Colonic mucosa (tissue), 4 donors: Measurements from ENCODE around the gene PDE4D. TPM values are rescaled to one million over a fixed set of nuclear protein-coding genes. Genes with fewer than 3 reads are reported as not detected.

ENCODE experiments used
- DNase-seq: peaks from one replicate; pipeline ENCODE4 v3.0.0-alpha.2; 2020
- H3K27ac ChIP-seq: fragments of 200-600 bp; one replicate; pipeline ENCODE4 v1.8.0; 2021
- H3K27me3 ChIP-seq: fragments of 200-600 bp; one replicate; pipeline ENCODE4 v1.8.0; 2021
- H3K36me3 ChIP-seq: fragments of 200-600 bp; one replicate; pipeline ENCODE4 v1.8.0; 2021
- H3K4me1 ChIP-seq: fragments of 200-600 bp; one replicate; pipeline ENCODE4 v1.8.0; 2021; ENCODE audit warnings: mild to moderate bottlenecking
- H3K4me3 ChIP-seq: fragments of 200-600 bp; one replicate; pipeline ENCODE4 v1.8.0; 2021
- H3K9ac ChIP-seq, 2 donors: one replicate each; pipeline ENCODE4 v1.7.0; 2013; ENCODE audit warnings: control low read depth in 2 of 2, low read depth in 2 of 2, low read length in 2 of 2
- H3K9me3 ChIP-seq: fragments of 200-600 bp; one replicate; pipeline ENCODE4 v1.8.0; 2021
- CTCF ChIP-seq: fragments of 200-600 bp; IDR thresholded peaks from one replicate; pipeline ENCODE4 v1.8.0; 2022; ENCODE audit warnings: antibody characterized with exemption, mild to moderate bottlenecking
- intact Hi-C: fragments of 100-400 bp; cut with DNase I; formaldehyde crosslinking; loops from one replicate; pipeline ENCODE4 v1.14.1; 2022
- total RNA-seq, 2 donors: library from RNA; stranded (reverse); fragmentation: NEBNext Ultra II Directional in 1 of 2; extraction: Animal tissue kit (Norgen Biotek cat#: 25700) in 1 of 2; gene quantifications; one replicate each; pipeline ENCODE4 v1.2.1, GENCODE V29; 2021
- donor health status: healthy.
- donor health status: DM: no; HTN: no; CAD: no.
- donor health status: DM: no; HTN: no; CAD: no.

Gene PDE4D
- total RNA-seq, 2 donors from 2014 or later: 23.1 to 53.7 TPM

- H3K9ac ChIP-seq: no peak overlapping the region
- H3K27ac ChIP-seq: no peak overlapping the region
- intact Hi-C loops: no loop called here
- TF ChIP-seq CTCF: no peak
- no peaks in the 10 kb centered on the region for H3K27me3 ChIP-seq
- no peak overlapping the region for H3K4me3 ChIP-seq
- no peak for DNase-seq
- H3K9me3 ChIP-seq: no peaks in the 10 kb centered on the region
- H3K4me1 ChIP-seq: peaks cover 10% of the 10 kb centered on the region
- H3K36me3 ChIP-seq: no peaks in the 10 kb centered on the region
These were observed 300.0 kb downstream of the PDE4D start for GRCh38 chr5:59593439-59594007.

- no peak for TF ChIP-seq CTCF
- no peaks in the 10 kb centered on the region for H3K36me3 ChIP-seq
- peak; percentile 29 for DNase-seq
- intact Hi-C loops: no loop called here
- peaks cover 16% of the 10 kb centered on the region for H3K4me1 ChIP-seq
- H3K27me3 ChIP-seq: no peaks in the 10 kb centered on the region
- H3K4me3 ChIP-seq: no peak overlapping the region
- H3K9me3 ChIP-seq: no peaks in the 10 kb centered on the region
- H3K27ac ChIP-seq: peak overlapping the region; percentile 75
- peak overlapping the region in 1 of 2 donors; percentile 55 for H3K9ac ChIP-seq
These were observed 301.4 kb downstream of the PDE4D start for GRCh38 chr5:59592101-59592500.

GRCh38 chr5:59591162-59591561 lies 302.4 kb downstream of the PDE4D start:
- Histone ChIP-seq H3K36me3 (no peaks in the 10 kb centered on the region), H3K4me1 (peaks cover 11% of the 10 kb centered on the region), H3K9ac (peak overlapping the region in 1 of 2 donors; percentile 68), H3K27me3 (no peaks in the 10 kb centered on the region), H3K27ac (peak overlapping the region; percentile 75), H3K9me3 (no peaks in the 10 kb centered on the region), H3K4me3 (no peak overlapping the region)
- intact Hi-C loops: no loop called here
- no peak for DNase-seq
- no peak for TF ChIP-seq CTCF

GRCh38 chr5:59588922-59589321 lies 304.6 kb downstream of the PDE4D start:
- H3K27me3 ChIP-seq: no peaks in the 10 kb centered on the region
- intact Hi-C loops: loop anchor here (10.0 kb wide), 1 partner anchor 54 kb away; no protein-coding TSS in a partner anchor
- no peak for DNase-seq
- H3K4me1 ChIP-seq: peaks cover 11% of the 10 kb centered on the region
- H3K9me3 ChIP-seq: no peaks in the 10 kb centered on the region
- no peaks in the 10 kb centered on the region for H3K36me3 ChIP-seq
- no peak overlapping the region for H3K9ac ChIP-seq
- no peak for TF ChIP-seq CTCF
- no peak overlapping the region for H3K4me3 ChIP-seq
- peak overlapping the region; percentile 61 for H3K27ac ChIP-seq

GRCh38 chr5:59587489-59588337 lies 305.8 kb downstream of the PDE4D start:
- intact Hi-C loops: loop anchor here (10.0 kb wide), 1 partner anchor 53 kb away; no protein-coding TSS in a partner anchor

More at GRCh38 chr5:59587489-59588337, 305.8 kb downstream of the PDE4D start:
- no peaks in the 10 kb centered on the region for H3K36me3 ChIP-seq
- DNase-seq: peak; percentile 85
- no peak for TF ChIP-seq CTCF
- peaks cover 11% of the 10 kb centered on the region for H3K4me1 ChIP-seq
- peak overlapping the region; percentile 35 for H3K4me3 ChIP-seq
- peak overlapping the region; percentile 28 to 86 for H3K9ac ChIP-seq
- H3K27me3 ChIP-seq: no peaks in the 10 kb centered on the region
- peak overlapping the region; percentile 61 for H3K27ac ChIP-seq
- no peaks in the 10 kb centered on the region for H3K9me3 ChIP-seq
